Measurements from ENCODE around the gene FCHSD2.

DNA sequence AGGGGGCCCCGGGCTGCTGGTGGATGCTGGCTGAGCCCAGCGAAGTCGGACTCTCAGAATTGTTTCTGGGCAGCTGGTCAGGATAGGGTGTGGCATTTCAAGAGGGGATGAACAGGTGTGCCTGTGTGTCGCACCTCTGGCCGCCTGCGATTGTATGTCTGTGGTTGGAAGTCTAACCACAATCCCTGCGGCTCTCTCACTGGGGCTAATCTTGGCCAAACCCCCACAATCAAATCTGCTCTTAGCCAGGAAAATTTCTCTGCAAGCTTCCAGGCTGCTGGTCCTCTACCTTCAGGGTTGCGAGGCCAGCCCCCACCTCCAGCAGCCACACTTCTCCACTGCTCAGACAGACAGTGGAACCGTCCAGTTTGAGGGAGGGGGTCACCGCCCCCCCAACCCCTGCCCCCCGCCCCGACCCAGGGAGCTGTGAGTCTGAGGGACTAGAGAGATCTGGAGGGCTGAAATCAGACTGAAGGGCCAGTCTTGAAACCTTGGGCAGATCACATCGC lies 327.0 kb downstream of the FCHSD2 start:
- TF ChIP-seq CTCF (IDR thresholded peaks at IDR 0.05) (no peak), EZH2phosphoT487 (IDR thresholded peaks at IDR 0.05) (no peak), EZH2 (IDR thresholded peaks at IDR 0.05) (no peak)
